ENCODE measurements around the gene KLRC2.
"Not testable (repeated sequence)": the region's sequence is repeated elsewhere in the genome, so short reads cannot be mapped to it uniquely, and the experiment has no call there.

Gene KLRC2

DNA sequence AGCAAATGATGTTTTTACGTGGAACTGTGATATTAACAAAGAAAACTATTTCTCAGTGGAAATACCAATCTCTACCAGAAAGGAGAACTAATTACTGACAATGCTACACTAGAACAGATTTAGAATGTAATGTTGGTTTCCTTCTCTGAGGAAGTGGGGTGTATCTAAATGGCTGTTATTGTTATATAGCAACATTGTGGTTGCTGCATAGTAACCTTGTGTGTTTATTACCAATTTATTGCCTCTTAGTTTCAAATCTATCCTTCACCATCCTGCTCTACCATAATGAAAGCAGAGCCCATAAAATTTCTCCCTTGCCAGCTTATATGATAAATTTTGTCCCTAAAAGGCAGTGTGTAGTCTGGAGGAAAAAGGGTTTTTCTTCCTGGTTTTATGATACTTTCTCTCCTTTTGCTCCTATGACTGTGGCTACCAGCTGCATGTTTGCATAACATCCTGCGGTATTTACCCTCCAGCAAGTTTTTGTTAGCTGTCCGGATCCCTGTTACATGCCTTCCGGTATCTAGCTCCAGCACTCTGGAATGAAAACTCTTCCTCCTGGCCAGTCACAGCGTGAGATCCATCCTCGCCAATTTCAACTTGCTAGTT lies 40.3 kb downstream of the KLRC2 start:
- TF ChIP-seq, protein P1, sequence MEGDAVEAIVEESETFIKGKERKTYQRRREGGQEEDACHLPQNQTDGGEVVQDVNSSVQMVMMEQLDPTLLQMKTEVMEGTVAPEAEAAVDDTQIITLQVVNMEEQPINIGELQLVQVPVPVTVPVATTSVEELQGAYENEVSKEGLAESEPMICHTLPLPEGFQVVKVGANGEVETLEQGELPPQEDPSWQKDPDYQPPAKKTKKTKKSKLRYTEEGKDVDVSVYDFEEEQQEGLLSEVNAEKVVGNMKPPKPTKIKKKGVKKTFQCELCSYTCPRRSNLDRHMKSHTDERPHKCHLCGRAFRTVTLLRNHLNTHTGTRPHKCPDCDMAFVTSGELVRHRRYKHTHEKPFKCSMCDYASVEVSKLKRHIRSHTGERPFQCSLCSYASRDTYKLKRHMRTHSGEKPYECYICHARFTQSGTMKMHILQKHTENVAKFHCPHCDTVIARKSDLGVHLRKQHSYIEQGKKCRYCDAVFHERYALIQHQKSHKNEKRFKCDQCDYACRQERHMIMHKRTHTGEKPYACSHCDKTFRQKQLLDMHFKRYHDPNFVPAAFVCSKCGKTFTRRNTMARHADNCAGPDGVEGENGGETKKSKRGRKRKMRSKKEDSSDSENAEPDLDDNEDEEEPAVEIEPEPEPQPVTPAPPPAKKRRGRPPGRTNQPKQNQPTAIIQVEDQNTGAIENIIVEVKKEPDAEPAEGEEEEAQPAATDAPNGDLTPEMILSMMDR (conservative IDR thresholded peaks at IDR 0.05; ENCODE audit: control insufficient read depth, insufficient read depth, low read depth, low read length) = no peak
- H3K4me3 ChIP-seq (ENCODE audit: control insufficient read depth, low read depth, low read length) = no peak overlapping the region
- peak; percentile 66 for DNase-seq (ENCODE audit: low read depth)

DNA sequence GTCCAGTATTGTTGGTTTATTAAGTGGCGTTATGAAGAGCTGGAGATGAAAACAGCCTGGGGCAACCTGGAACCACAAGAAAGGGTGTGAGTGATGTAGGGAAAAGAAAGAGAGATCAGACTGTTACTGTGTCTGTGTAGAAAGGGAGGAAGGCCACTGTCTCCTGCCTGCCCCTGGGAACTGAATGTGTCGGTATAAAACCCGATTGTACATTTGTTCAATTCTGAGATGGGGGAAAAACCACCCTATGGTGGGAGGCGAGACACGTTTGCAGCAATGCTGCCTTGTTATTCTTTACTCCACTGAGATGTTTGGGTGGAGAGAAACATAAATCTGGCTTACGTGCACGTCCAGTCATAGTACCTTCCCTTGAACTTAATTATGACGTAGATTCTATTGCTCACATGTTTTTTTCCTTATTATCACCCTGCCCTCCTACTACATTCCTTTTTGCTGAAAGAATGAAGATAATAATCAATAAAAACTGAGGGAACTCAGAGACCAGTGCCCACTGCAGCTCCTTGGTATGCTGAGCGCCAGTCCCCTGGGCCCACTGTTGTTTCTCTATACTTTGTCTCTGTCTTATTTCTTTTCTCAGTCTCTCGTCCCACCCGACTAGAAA lies 41.2 kb downstream of the KLRC2 start:
- DNase-seq (ENCODE audit: low read depth); H3K4me3 ChIP-seq (ENCODE audit: control insufficient read depth, low read depth, low read length): not testable (repeated sequence)

DNA sequence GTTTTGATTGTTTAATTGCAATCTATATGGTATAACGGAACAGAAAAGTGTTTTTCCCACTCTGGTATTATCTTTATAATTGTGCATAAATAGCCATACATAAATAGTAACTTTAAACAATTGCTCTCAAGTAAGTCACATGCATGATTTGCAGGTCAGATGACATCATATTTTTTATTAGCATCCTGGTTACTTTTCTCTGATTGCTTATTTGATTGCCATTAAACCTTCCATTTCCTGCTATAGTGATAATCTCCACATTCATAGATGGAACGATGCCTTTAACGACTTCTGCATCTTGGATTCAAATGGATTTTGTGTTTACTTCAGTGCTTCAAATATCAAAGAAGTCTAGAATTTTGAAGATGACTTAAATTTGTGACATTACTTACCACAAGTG lies 42.5 kb downstream of the KLRC2 start:
- H3K4me3 ChIP-seq (ENCODE audit: control insufficient read depth, low read depth, low read length) = no peak overlapping the region
- TF ChIP-seq, protein P1 (conservative IDR thresholded peaks at IDR 0.05; ENCODE audit: control insufficient read depth, insufficient read depth, low read depth, low read length) = no peak

DNA sequence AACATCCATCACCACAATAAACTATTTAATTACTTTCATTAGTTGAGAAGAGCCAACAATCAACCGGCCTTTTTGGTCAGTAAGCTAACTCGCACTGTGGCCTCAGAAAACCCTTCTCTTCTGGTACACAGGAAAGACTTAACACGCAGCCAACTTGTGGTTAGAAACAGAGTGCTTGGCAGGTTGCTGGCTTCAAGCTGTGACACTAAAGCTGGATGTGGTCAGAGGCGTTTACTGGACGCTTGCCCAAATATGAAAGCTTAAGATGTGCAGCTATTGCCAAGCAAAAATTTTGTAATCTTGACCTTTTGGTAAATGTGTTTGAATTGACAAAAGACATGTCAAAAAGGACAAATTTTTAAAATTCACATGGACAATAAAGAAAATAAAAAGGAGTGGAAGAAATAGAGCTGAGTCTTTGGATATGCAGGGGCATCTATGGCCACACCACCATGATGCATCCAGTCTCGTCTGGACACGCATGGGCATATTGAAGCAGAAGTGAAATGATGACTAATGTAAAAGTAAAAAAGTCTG lies 43.3 kb downstream of the KLRC2 start:
- DNase-seq (ENCODE audit: low read depth) = peak; percentile 94
- TF ChIP-seq, protein P1 (conservative IDR thresholded peaks at IDR 0.05; ENCODE audit: control insufficient read depth, insufficient read depth, low read depth, low read length) = no peak
- no peak overlapping the region for H3K4me3 ChIP-seq (ENCODE audit: control insufficient read depth, low read depth, low read length)

More for the DNA sequence above, 42.5 kb downstream of the KLRC2 start:
- DNase-seq (ENCODE audit: low read depth) = no peak

DNA sequence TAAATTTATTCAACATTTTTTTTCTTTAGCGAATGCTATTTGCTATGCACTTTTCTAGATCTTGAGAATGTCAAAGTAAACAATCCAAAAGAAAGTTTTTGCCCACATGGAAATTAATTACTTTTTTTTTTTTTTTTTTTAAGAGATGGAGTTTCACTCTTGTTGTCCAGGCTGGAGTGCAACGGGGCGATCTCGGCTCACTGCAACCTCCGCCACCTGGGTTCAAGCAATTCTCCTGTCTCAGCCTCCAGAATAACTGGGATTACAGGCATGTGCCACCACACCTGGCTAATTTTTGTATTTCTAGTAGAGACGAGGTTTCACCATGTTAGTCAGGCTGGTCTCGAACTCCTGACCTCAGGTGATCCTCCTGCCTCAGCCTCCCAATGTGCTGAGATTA lies 44.8 kb downstream of the KLRC2 start:
- DNase-seq (ENCODE audit: low read depth); H3K4me3 ChIP-seq (ENCODE audit: control insufficient read depth, low read depth, low read length): not testable (repeated sequence)

DNA sequence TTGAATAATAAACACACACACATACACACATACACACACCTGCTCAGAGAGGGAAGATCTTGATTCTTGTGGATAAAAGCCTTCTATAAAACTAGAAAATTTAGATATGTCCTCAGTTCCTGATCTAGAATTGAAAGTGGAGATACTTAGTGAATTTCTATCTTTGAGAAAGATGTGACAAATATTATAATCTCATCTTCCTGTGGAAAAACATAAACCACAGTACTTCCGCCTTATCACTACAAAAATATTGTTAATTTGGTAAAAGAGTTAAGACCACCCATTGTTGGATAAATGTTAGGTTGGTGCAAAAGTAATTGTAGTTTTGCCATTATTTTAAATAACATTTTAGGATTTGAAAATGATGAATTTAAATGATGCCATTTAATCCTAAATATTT lies 45.9 kb downstream of the KLRC2 start, which contains the start of gene KLRK1:
Gene KLRK1 (minus strand): TSS at position 138 of the 400 bp plus-strand sequence. CDS start 1,231 bp downstream, outside the sequence.
- H3K4me3 ChIP-seq (ENCODE audit: control insufficient read depth, low read depth, low read length) = no peak within 1 kb of the TSS
- DNase-seq (ENCODE audit: low read depth) = no peak
- TF ChIP-seq, protein P1 (conservative IDR thresholded peaks at IDR 0.05; ENCODE audit: control insufficient read depth, insufficient read depth, low read depth, low read length) = no peak

DNA sequence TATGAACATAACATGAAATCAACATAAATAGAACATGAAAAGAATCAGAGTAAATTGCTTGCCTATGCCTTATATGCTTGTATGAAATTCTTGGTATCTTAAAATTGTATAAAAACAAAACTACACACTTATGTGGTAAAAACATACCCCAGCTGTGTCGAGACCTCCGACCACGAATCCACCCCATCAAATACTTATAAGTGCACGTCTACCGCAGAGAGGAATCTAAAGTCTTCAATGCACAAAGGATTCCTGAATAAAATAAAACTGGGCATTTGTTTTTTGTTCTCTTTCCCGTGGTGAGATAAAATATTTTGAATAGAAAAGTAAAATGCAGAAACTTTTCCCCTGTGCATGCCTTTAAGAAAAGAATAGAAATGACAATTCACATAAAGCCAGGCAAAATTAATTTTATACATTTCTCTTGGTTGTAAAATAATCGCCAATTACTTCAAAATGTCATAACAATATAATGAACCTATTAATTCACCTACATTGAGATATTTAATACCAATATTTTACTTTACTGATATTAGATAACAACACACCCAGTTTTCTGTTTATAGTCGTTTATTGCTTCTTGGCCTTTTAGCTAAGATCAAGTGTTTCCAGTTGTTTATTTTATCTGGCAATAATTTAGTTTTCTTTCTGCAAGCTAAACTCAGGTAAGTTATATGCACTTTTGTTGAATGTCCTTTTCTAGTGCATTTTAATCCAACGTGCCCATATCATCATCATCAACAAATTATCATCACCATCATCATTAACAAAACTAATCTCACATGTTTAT lies 47.0 kb downstream of the KLRC2 start:
- TF ChIP-seq, protein P1 (conservative IDR thresholded peaks at IDR 0.05; ENCODE audit: control insufficient read depth, insufficient read depth, low read depth, low read length) = no peak
- no peak overlapping the region for H3K4me3 ChIP-seq (ENCODE audit: control insufficient read depth, low read depth, low read length)
- no peak for DNase-seq (ENCODE audit: low read depth)

DNA sequence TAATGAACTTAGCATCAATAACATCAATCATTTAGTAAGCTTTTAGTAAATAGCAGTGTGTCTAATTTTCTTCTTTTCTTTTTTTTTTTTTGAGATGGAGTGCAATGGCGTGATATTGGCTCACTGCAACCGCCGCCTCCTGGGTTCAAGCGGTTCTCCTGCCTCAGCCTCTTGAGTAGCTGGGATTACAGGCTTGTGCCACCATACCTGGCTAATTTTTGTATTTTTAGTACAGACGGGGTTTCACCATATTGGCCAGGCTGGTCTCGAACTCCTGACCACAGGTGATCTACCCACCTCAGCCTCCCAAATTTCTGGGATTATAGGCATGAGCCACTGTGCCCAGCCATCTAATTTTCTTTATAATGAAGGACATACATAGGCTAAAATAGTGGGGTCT lies 48.3 kb downstream of the KLRC2 start:
- not testable (repeated sequence) for DNase-seq (ENCODE audit: low read depth); H3K4me3 ChIP-seq (ENCODE audit: control insufficient read depth, low read depth, low read length)

Data from fibroblast of mammary gland (primary cell).